ENCODE data around the gene FOXB2.

GRCh38 chr9:77063645-77064285 is 44.3 kb downstream of the FOXB2 start:
- TF ChIP-seq CTCF (IDR thresholded peaks at IDR 0.05) (no peak), ZFX (IDR thresholded peaks at IDR 0.05; ENCODE audit: borderline replicate concordance) (no peak)
